Measurements from ENCODE around the gene CFH.
"Not testable (repeated sequence)": the region's sequence is repeated elsewhere in the genome, so short reads cannot be mapped to it uniquely, and the experiment has no call there.

The CFH gene

GRCh38 chr1:196773713-196774112 lies 121.9 kb downstream of the CFH start:
- no peaks in the 10 kb centered on the region for H3K9me3 ChIP-seq (ENCODE audit: control insufficient read depth, low read depth, low read length)
- no peak overlapping the region for H3K27ac ChIP-seq (ENCODE audit: low read length)

GRCh38 chr1:196774175-196774574 lies 122.3 kb downstream of the CFH start:
- Histone ChIP-seq H3K36me3 (ENCODE audit: control insufficient read depth, low read depth, low read length) (no peaks in the 10 kb centered on the region), H3K27me3 (ENCODE audit: control insufficient read depth, insufficient read depth, low read length) (no peaks in the 10 kb centered on the region), H3K9me3 (ENCODE audit: control insufficient read depth, low read depth, low read length) (no peaks in the 10 kb centered on the region), H3K4me1 (ENCODE audit: control insufficient read depth, low read depth, low read length) (no peaks in the 10 kb centered on the region), H3K27ac (ENCODE audit: low read length) (no peak overlapping the region), H3K4me3 (ENCODE audit: low read length) (no peak overlapping the region), H3K9ac (ENCODE audit: low read length) (no peak overlapping the region)

More at GRCh38 chr1:196773713-196774112, 121.9 kb downstream of the CFH start:
- H3K4me1 ChIP-seq (ENCODE audit: control insufficient read depth, low read depth, low read length), result no peaks in the 10 kb centered on the region
- H3K4me3 ChIP-seq (ENCODE audit: low read length), result no peak overlapping the region
- H3K27me3 ChIP-seq (ENCODE audit: control insufficient read depth, insufficient read depth, low read length), result no peaks in the 10 kb centered on the region
- no peaks in the 10 kb centered on the region for H3K36me3 ChIP-seq (ENCODE audit: control insufficient read depth, low read depth, low read length)
- no peak overlapping the region for H3K9ac ChIP-seq (ENCODE audit: low read length)

- Histone ChIP-seq H3K36me3 (ENCODE audit: control insufficient read depth, low read depth, low read length) (no peaks in the 10 kb centered on the region), H3K4me3 (ENCODE audit: low read length) (no peak within 1 kb of the TSS), H3K9ac (ENCODE audit: low read length) (no peak within 1 kb of the TSS), H3K27me3 (ENCODE audit: control insufficient read depth, insufficient read depth, low read length) (no peaks in the 10 kb centered on the region), H3K4me1 (ENCODE audit: control insufficient read depth, low read depth, low read length) (no peaks in the 10 kb centered on the region), H3K27ac (ENCODE audit: low read length) (no peak within 1 kb of the TSS), H3K9me3 (ENCODE audit: control insufficient read depth, low read depth, low read length) (no peaks in the 10 kb centered on the region)
Observed at GRCh38 chr1:196774603-196775002, 122.8 kb downstream of the CFH start, which contains the start of gene CFHR3. Gene CFHR3, plus strand, starts transcription at chr1:196774840. Its CDS starts 47 bp downstream, at chr1:196774887.

- no peak overlapping the region for H3K9ac ChIP-seq (ENCODE audit: low read length)
- no peak overlapping the region for H3K27ac ChIP-seq (ENCODE audit: low read length)
- H3K4me1 ChIP-seq (ENCODE audit: control insufficient read depth, low read depth, low read length), result no peaks in the 10 kb centered on the region
- no peaks in the 10 kb centered on the region for H3K36me3 ChIP-seq (ENCODE audit: control insufficient read depth, low read depth, low read length)
- no peak overlapping the region for H3K4me3 ChIP-seq (ENCODE audit: low read length)
- no peaks in the 10 kb centered on the region for H3K27me3 ChIP-seq (ENCODE audit: control insufficient read depth, insufficient read depth, low read length)
- no peaks in the 10 kb centered on the region for H3K9me3 ChIP-seq (ENCODE audit: control insufficient read depth, low read depth, low read length)
Observed at GRCh38 chr1:196777603-196778002, 125.8 kb downstream of the CFH start.

- Histone ChIP-seq H3K36me3 (ENCODE audit: control insufficient read depth, low read depth, low read length) (no peaks in the 10 kb centered on the region), H3K9ac (ENCODE audit: low read length) (no peak overlapping the region), H3K4me3 (ENCODE audit: low read length) (no peak overlapping the region), H3K27me3 (ENCODE audit: control insufficient read depth, insufficient read depth, low read length) (no peaks in the 10 kb centered on the region), H3K27ac (ENCODE audit: low read length) (no peak overlapping the region), H3K4me1 (ENCODE audit: control insufficient read depth, low read depth, low read length) (no peaks in the 10 kb centered on the region), H3K9me3 (ENCODE audit: control insufficient read depth, low read depth, low read length) (no peaks in the 10 kb centered on the region)
Observed at GRCh38 chr1:196779093-196779492, 127.2 kb downstream of the CFH start.

- H3K4me1 ChIP-seq (ENCODE audit: control insufficient read depth, low read depth, low read length); H3K27ac ChIP-seq (ENCODE audit: low read length): not testable (repeated sequence)
Observed at GRCh38 chr1:196791252-196791651, 139.4 kb downstream of the CFH start.

GRCh38 chr1:196794103-196794502 lies 142.3 kb downstream of the CFH start:
- not testable (repeated sequence) for H3K9ac ChIP-seq (ENCODE audit: low read length); H3K4me1 ChIP-seq (ENCODE audit: control insufficient read depth, low read depth, low read length); H3K27ac ChIP-seq (ENCODE audit: low read length); H3K36me3 ChIP-seq (ENCODE audit: control insufficient read depth, low read depth, low read length); H3K9me3 ChIP-seq (ENCODE audit: control insufficient read depth, low read depth, low read length); H3K27me3 ChIP-seq (ENCODE audit: control insufficient read depth, insufficient read depth, low read length); H3K4me3 ChIP-seq (ENCODE audit: low read length)

More at GRCh38 chr1:196791252-196791651, 139.4 kb downstream of the CFH start:
- H3K9me3 ChIP-seq (ENCODE audit: control insufficient read depth, low read depth, low read length); H3K36me3 ChIP-seq (ENCODE audit: control insufficient read depth, low read depth, low read length); H3K4me3 ChIP-seq (ENCODE audit: low read length); H3K27me3 ChIP-seq (ENCODE audit: control insufficient read depth, insufficient read depth, low read length); H3K9ac ChIP-seq (ENCODE audit: low read length): not testable (repeated sequence)
